Fibroblast of the aortic adventitia (primary cell): ENCODE data around the gene PIGN. TPM values are rescaled to one million over a fixed set of nuclear protein-coding genes. Genes with fewer than 3 reads are reported as not detected.

Experiments used
- DNase-seq: peaks from one replicate; pipeline ENCODE4 v3.0.0-alpha.2; 2010; ENCODE audit warnings: low read depth
- H3K4me3 ChIP-seq: 2 replicates; pipeline ENCODE4 v1.5.1; 2011; ENCODE audit warnings: low read depth, mild to moderate bottlenecking, control low read depth, low read length, moderate library complexity
- CTCF ChIP-seq: IDR thresholded peaks from 2 replicates; pipeline ENCODE4 v1.5.1; 2011; ENCODE audit warnings: mild to moderate bottlenecking, low read length, control low read depth, inconsistent platforms; ENCODE audit not compliant: insufficient read depth
- total RNA-seq: library from RNA; depleted of rRNA; stranded (reverse); fragments of >200 nt; gene quantifications from 2 replicates; pipeline ENCODE4 v1.2.3, GENCODE V29; 2012; ENCODE audit warnings: low replicate concordance

The PIGN gene
- total RNA-seq, 1 donor: 44.8 TPM

GRCh38 chr18:61992285-61992684 is 194.6 kb downstream of the PIGN start:
- no peak for TF ChIP-seq CTCF
- DNase-seq: peak; percentile 85
- no peak overlapping the region for H3K4me3 ChIP-seq

GRCh38 chr18:61991836-61992235 is 195.0 kb downstream of the PIGN start:
- no peak overlapping the region for H3K4me3 ChIP-seq
- TF ChIP-seq CTCF: no peak

GRCh38 chr18:61991201-61991600 is 195.7 kb downstream of the PIGN start:
- DNase-seq: peak; percentile 93
- TF ChIP-seq CTCF: no peak
- H3K4me3 ChIP-seq: no peak overlapping the region

More at GRCh38 chr18:61991836-61992235, 195.0 kb downstream of the PIGN start:
- no peak for DNase-seq

Other genes starting within 250 kb of the PIGN start
- 44.0 and 52.0 TPM in 2 replicates for gene RELCH, start 199 bp upstream of the PIGN start, total RNA-seq
- 0.08 and 1.1 TPM in 2 replicates for gene TNFRSF11A, start 138.3 kb upstream of the PIGN start, total RNA-seq